SK-N-SH (cell line): ENCODE measurements around the gene NBEA. TPM values are rescaled to one million over a fixed set of nuclear protein-coding genes. Genes with fewer than 3 reads are reported as not detected.

Source experiments
- CTCF ChIA-PET: fragments of 300-600, 350-600 bp; formaldehyde crosslinking; extraction: SDS; loops from one replicate; lab custom pipeline; 2021; lab: Yijun Ruan, JAX
- POLR2A ChIA-PET: fragments of 350-600 bp; sonication (Branson Sonifier 250); formaldehyde crosslinking; extraction: SDS; loops from one replicate; lab custom pipeline; 2020; ENCODE audit warnings: antibody characterized with exemption, inconsistent platforms; lab: Yijun Ruan, JAX
- DNase-seq: peaks from one replicate; pipeline ENCODE4 v3.0.0; 2012
- H2AFZ ChIP-seq: fragments of 200-600 bp; sonication (generic); 2 replicates; pipeline ENCODE4 v1.8.1; 2016; ENCODE audit warnings: antibody characterized with exemption, mild to moderate bottlenecking, low read depth
- H3F3A ChIP-seq: fragments of 200-600 bp; sonication (generic); replicated peaks from 2 replicates; pipeline ENCODE3; 2016; ENCODE audit warnings: antibody characterized with exemption, mild to moderate bottlenecking; ENCODE audit not compliant: insufficient read depth
- H3K27ac ChIP-seq, 2 experiments: fragments of 200-500 bp in 1 of 2; fragments of 200-600 bp in 1 of 2; sonication (Bioruptor generic) in 1 of 2; sonication (generic), shearing (Covaris generic) in 1 of 2; 2 replicates each; pipeline versions ENCODE4 v1.5.1 to v1.6.1; 2014 to 2016; ENCODE audit warnings: low read depth in 2 of 2, inconsistent platforms in 1 of 2, low read length in 1 of 2, mild to moderate bottlenecking in 1 of 2, mixed read lengths in 1 of 2
- H3K27me3 ChIP-seq: fragments of 200-600 bp; sonication (generic), shearing (Covaris generic); 2 replicates; pipeline ENCODE4 v1.6.1; 2016; ENCODE audit warnings: mixed run types; ENCODE audit not compliant: insufficient read depth
- H3K36me3 ChIP-seq, 2 experiments: fragments of 200-500 bp in 1 of 2; fragments of 200-600 bp in 1 of 2; sonication (Bioruptor generic) in 1 of 2; sonication (generic) in 1 of 2; replicated peaks in 1 of 2; 2 replicates each; pipeline versions ENCODE3 to v1.5.1; 2014 to 2016; ENCODE audit warnings: low read length in 1 of 2, mild to moderate bottlenecking in 1 of 2; ENCODE audit not compliant: insufficient read depth in 2 of 2, control insufficient read depth in 1 of 2
- H3K4me1 ChIP-seq, 2 experiments: fragments of 200-500 bp in 1 of 2; fragments of 200-600 bp in 1 of 2; sonication (Bioruptor generic) in 1 of 2; sonication (generic), shearing (Covaris generic) in 1 of 2; 2 replicates each; pipeline versions ENCODE4 v1.5.1 to v1.6.1; 2014 to 2016; ENCODE audit warnings: low read depth in 1 of 2, low read length in 1 of 2, mixed run types in 1 of 2; ENCODE audit not compliant: insufficient read depth in 2 of 2, control insufficient read depth in 1 of 2
- H3K4me2 ChIP-seq: fragments of 200-600 bp; sonication (generic), shearing (Covaris generic); 2 replicates; pipeline ENCODE4 v1.6.1; 2017; ENCODE audit warnings: mixed run types
- H3K4me3 ChIP-seq, 2 experiments: fragments of 200-500 bp in 1 of 2; fragments of 200-600 bp in 1 of 2; sonication (Bioruptor generic) in 1 of 2; sonication (generic), shearing (Covaris generic) in 1 of 2; 2 replicates each; pipeline versions ENCODE4 v1.5.1 to v1.8.1; 2014 to 2016; ENCODE audit warnings: low read depth in 2 of 2, inconsistent platforms in 1 of 2, low read length in 1 of 2, mild to moderate bottlenecking in 1 of 2, mixed read lengths in 1 of 2, moderate library complexity in 1 of 2
- H3K79me2 ChIP-seq: fragments of 200-600 bp; sonication (generic); 2 replicates; pipeline ENCODE4 v1.8.1; 2017; ENCODE audit warnings: mild to moderate bottlenecking; ENCODE audit not compliant: insufficient read depth
- H3K9ac ChIP-seq: fragments of 200-600 bp; sonication (generic); 2 replicates; pipeline ENCODE4 v1.6.1; 2017; ENCODE audit warnings: mixed run types
- H3K9me2 ChIP-seq: fragments of 200-600 bp; sonication (generic); 2 replicates; pipeline ENCODE4 v1.6.1; 2017; ENCODE audit warnings: mixed run types
- H3K9me3 ChIP-seq: fragments of 200-600 bp; sonication (generic); 2 replicates; pipeline ENCODE4 v1.6.1; 2017; ENCODE audit warnings: mixed run types, mild to moderate bottlenecking, moderate library complexity
- H4K20me1 ChIP-seq: fragments of 200-600 bp; sonication (generic); 2 replicates; pipeline ENCODE4 v1.6.1; 2017; ENCODE audit warnings: mild to moderate bottlenecking, mixed run types; ENCODE audit not compliant: insufficient read depth
- CHD2 ChIP-seq: fragments of 150-350 bp; IDR thresholded peaks from 2 replicates; pipeline ENCODE4 v1.6.1; 2018; ENCODE audit warnings: low read length; ENCODE audit not compliant: partially characterized antibody
- EP300 ChIP-seq, 2 experiments: IDR thresholded peaks; 2 replicates each; pipeline versions ENCODE4 v1.4.0 to v1.6.1; 2012; ENCODE audit warnings: borderline replicate concordance in 1 of 2, low read depth in 1 of 2, low read length in 1 of 2
- FOSL2 ChIP-seq: IDR thresholded peaks from 2 replicates; pipeline ENCODE4 v1.4.0; 2012; ENCODE audit warnings: low read depth, mild to moderate bottlenecking, moderate library complexity, borderline replicate concordance
- FOXJ3 ChIP-seq: sonication (generic); formaldehyde crosslinking; IDR thresholded peaks from 2 replicates; pipeline ENCODE4 v1.5.1; 2020; ENCODE audit warnings: mild to moderate bottlenecking, missing genetic modification reagents
- FOXM1 ChIP-seq: IDR thresholded peaks from 2 replicates; pipeline ENCODE4 v1.4.0; 2012; ENCODE audit warnings: low read depth, mild to moderate bottlenecking
- GABPA ChIP-seq: IDR thresholded peaks from 2 replicates; pipeline ENCODE4 v1.4.0; 2012; ENCODE audit warnings: low read depth, mild to moderate bottlenecking
- GATA2 ChIP-seq: sonication (generic); formaldehyde crosslinking; IDR thresholded peaks from 2 replicates; pipeline ENCODE4 v1.5.0; 2020; ENCODE audit warnings: mild to moderate bottlenecking, missing genetic modification reagents
- POLR2AphosphoS5 ChIP-seq: IDR thresholded peaks from 2 replicates; pipeline ENCODE4 v1.6.1; 2012; ENCODE audit warnings: low read depth, low read length
- RAD21 ChIP-seq: IDR thresholded peaks from 2 replicates; pipeline ENCODE4 v1.6.1; 2012; ENCODE audit warnings: mild to moderate bottlenecking, low read length
- RCOR1 ChIP-seq: fragments of 150-350 bp; IDR thresholded peaks from 2 replicates; pipeline ENCODE4 v1.6.1; 2017; ENCODE audit warnings: antibody characterized with exemption, low read length
- RFX5 ChIP-seq: IDR thresholded peaks from 2 replicates; pipeline ENCODE4 v1.6.1; 2012; ENCODE audit warnings: mild to moderate bottlenecking, improper control_type of control experiment, low read length
- SIN3A ChIP-seq: IDR thresholded peaks from 2 replicates; pipeline ENCODE4 v1.6.1; 2012; ENCODE audit warnings: low read depth, mild to moderate bottlenecking, low read length, moderate library complexity, borderline replicate concordance
- SMC3 ChIP-seq: IDR thresholded peaks from 2 replicates; pipeline ENCODE4 v1.6.1; 2012; ENCODE audit warnings: low read depth, low read length, improper control_type of control experiment
- TAF1 ChIP-seq: IDR thresholded peaks from 2 replicates; pipeline ENCODE4 v1.6.1; 2012; ENCODE audit warnings: low read depth, mild to moderate bottlenecking, low read length, moderate library complexity, borderline replicate concordance
- TCF12 ChIP-seq: IDR thresholded peaks from 2 replicates; pipeline ENCODE4 v1.4.0; 2012
- YY1 ChIP-seq: IDR thresholded peaks from 2 replicates; pipeline ENCODE4 v1.4.0; 2012; ENCODE audit warnings: low read depth, mild to moderate bottlenecking
- WGBS: methylation state at CpG from one replicate; pipeline ENCODE4 v1.1.6; 2017; ENCODE audit warnings: low lambda C conversion rate; 5-methylcytosine and 5-hydroxymethylcytosine counted together
- polyA plus RNA-seq, 3 experiments: library from polyadenylated mRNA; depleted of rRNA; stranded (reverse); fragments of >200 nt; gene quantifications; 2 replicates each; pipeline ENCODE4 v1.2.3, GENCODE V29; 2012
- TF ChIP-seq, protein P1 (sequence below): fragments of 200-600 bp; sonication (generic); IDR thresholded peaks from 2 replicates; pipeline ENCODE4 v1.6.1; 2017; ENCODE audit warnings: antibody characterized with exemption, mild to moderate bottlenecking, moderate library complexity
- TF ChIP-seq, protein P2 (sequence below): IDR thresholded peaks from 2 replicates; pipeline ENCODE4 v1.6.1; 2012; ENCODE audit warnings: mild to moderate bottlenecking, low read depth, low read length, moderate library complexity
- TF ChIP-seq, protein P3 (sequence below): IDR thresholded peaks from 2 replicates; pipeline ENCODE4; 2012
- TF ChIP-seq, protein P4 (sequence below): fragments of 150-350 bp; IDR thresholded peaks from 2 replicates; pipeline ENCODE4 v1.6.1; 2016; ENCODE audit warnings: mild to moderate bottlenecking, low read depth, low read length
- TF ChIP-seq, protein P5 (sequence below): IDR thresholded peaks from 2 replicates; pipeline ENCODE4 v1.4.0; 2012; ENCODE audit warnings: low read depth

The NBEA gene
- polyA plus RNA-seq, 1 of the 3 experiments (the other 2 are of a cell fraction): 12.3 TPM

DNA sequence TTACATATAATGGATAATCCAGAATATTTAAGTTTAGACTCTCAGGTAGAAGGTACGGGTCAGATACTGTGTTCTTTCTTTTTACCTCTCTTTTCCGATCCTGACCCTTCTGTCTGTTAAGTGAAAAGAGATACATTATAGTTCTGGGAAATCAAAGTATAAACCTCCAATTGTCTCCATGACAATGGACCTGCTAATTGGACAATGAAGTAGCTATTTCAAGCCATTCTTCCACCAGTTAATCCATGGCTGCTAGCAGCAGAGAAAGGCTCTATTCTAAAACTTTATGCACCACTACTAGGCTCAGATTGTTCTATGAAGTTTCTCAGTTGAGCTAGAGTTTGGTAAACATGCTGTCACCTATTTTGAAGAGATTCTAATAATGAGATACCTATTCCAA lies 8.3 kb upstream of the NBEA start (continued):
- TF ChIP-seq SIN3A (no peak), FOSL2 (no peak), RCOR1 (no peak), SMC3 (no peak), GATA2 (CRISPR knock-in tag) (no peak), RFX5 (no peak)
- TF ChIP-seq, protein P1, sequence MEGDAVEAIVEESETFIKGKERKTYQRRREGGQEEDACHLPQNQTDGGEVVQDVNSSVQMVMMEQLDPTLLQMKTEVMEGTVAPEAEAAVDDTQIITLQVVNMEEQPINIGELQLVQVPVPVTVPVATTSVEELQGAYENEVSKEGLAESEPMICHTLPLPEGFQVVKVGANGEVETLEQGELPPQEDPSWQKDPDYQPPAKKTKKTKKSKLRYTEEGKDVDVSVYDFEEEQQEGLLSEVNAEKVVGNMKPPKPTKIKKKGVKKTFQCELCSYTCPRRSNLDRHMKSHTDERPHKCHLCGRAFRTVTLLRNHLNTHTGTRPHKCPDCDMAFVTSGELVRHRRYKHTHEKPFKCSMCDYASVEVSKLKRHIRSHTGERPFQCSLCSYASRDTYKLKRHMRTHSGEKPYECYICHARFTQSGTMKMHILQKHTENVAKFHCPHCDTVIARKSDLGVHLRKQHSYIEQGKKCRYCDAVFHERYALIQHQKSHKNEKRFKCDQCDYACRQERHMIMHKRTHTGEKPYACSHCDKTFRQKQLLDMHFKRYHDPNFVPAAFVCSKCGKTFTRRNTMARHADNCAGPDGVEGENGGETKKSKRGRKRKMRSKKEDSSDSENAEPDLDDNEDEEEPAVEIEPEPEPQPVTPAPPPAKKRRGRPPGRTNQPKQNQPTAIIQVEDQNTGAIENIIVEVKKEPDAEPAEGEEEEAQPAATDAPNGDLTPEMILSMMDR: no peak
- TF ChIP-seq, protein P2, sequence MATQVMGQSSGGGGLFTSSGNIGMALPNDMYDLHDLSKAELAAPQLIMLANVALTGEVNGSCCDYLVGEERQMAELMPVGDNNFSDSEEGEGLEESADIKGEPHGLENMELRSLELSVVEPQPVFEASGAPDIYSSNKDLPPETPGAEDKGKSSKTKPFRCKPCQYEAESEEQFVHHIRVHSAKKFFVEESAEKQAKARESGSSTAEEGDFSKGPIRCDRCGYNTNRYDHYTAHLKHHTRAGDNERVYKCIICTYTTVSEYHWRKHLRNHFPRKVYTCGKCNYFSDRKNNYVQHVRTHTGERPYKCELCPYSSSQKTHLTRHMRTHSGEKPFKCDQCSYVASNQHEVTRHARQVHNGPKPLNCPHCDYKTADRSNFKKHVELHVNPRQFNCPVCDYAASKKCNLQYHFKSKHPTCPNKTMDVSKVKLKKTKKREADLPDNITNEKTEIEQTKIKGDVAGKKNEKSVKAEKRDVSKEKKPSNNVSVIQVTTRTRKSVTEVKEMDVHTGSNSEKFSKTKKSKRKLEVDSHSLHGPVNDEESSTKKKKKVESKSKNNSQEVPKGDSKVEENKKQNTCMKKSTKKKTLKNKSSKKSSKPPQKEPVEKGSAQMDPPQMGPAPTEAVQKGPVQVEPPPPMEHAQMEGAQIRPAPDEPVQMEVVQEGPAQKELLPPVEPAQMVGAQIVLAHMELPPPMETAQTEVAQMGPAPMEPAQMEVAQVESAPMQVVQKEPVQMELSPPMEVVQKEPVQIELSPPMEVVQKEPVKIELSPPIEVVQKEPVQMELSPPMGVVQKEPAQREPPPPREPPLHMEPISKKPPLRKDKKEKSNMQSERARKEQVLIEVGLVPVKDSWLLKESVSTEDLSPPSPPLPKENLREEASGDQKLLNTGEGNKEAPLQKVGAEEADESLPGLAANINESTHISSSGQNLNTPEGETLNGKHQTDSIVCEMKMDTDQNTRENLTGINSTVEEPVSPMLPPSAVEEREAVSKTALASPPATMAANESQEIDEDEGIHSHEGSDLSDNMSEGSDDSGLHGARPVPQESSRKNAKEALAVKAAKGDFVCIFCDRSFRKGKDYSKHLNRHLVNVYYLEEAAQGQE: no peak

DNA sequence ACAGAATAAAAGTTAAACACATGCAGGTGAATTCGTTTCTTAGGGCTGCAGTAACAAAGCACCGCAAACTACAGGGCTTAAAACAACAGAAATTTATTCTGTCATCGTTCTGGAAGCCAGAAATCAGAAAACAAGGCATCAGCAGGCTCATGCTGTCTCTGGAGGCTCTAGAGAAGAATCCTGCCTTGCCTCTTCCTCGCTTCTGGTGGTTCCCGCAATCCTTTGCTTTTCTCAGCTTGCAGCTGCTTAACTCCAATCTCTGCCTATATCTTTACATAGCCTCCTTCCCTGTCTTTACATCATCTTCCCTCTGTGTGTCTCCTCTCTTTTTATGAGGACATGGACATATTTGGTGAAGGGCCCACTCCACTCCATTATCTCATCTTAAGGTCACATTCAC lies 6.2 kb upstream of the NBEA start:
- Histone ChIP-seq H3K27ac (no peak overlapping the region), H3K4me3 (no peak overlapping the region), H4K20me1 (no peaks in the 10 kb centered on the region), H3K4me2 (no peak overlapping the region), H3F3A (peaks cover 3% of the 10 kb centered on the region), H3K27me3 (no peaks in the 10 kb centered on the region; the same call in 1 of the 2 replicates), H3K36me3 (no peaks in the 10 kb centered on the region), H3K9me2 (no peaks in the 10 kb centered on the region), H3K9me3 (no peaks in the 10 kb centered on the region), H2AFZ (no peak overlapping the region), H3K9ac (no peak overlapping the region), H3K79me2 (no peaks in the 10 kb centered on the region), H3K4me1 (no peaks in the 10 kb centered on the region)
- DNase-seq: no peak
- WGBS: 61% methylated on average over 5 of the region's 5 CpGs
- POLR2A ChIA-PET: no interaction called here
- TF ChIP-seq TAF1 (no peak), POLR2AphosphoS5 (no peak), FOXJ3 (CRISPR knock-in tag) (no peak), CHD2 (no peak), YY1 (no peak), RAD21 (no peak), EP300 (IDR thresholded peaks at IDR 0.05; ENCODE audit: borderline replicate concordance in 1 of 2, low read depth in 1 of 2, low read length in 1 of 2) (no peak), TCF12 (no peak), FOXM1 (no peak), FOSL2 (no peak), GABPA (no peak)
- TF ChIP-seq, protein P3, sequence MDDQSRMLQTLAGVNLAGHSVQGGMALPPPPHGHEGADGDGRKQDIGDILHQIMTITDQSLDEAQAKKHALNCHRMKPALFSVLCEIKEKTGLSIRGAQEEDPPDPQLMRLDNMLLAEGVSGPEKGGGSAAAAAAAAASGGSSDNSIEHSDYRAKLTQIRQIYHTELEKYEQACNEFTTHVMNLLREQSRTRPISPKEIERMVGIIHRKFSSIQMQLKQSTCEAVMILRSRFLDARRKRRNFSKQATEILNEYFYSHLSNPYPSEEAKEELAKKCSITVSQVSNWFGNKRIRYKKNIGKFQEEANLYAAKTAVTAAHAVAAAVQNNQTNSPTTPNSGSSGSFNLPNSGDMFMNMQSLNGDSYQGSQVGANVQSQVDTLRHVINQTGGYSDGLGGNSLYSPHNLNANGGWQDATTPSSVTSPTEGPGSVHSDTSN: no peak
- TF ChIP-seq, protein P4, sequence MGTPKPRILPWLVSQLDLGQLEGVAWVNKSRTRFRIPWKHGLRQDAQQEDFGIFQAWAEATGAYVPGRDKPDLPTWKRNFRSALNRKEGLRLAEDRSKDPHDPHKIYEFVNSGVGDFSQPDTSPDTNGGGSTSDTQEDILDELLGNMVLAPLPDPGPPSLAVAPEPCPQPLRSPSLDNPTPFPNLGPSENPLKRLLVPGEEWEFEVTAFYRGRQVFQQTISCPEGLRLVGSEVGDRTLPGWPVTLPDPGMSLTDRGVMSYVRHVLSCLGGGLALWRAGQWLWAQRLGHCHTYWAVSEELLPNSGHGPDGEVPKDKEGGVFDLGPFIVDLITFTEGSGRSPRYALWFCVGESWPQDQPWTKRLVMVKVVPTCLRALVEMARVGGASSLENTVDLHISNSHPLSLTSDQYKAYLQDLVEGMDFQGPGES: no peak
- TF ChIP-seq, protein P5, sequence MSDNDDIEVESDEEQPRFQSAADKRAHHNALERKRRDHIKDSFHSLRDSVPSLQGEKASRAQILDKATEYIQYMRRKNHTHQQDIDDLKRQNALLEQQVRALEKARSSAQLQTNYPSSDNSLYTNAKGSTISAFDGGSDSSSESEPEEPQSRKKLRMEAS: no peak
- TF ChIP-seq, protein P2: no peak
- CTCF ChIA-PET: no interaction called here
